Breast epithelium (tissue), 4 donors: ENCODE data around the gene C5orf46. TPM values are rescaled to one million over a fixed set of nuclear protein-coding genes. Genes with fewer than 3 reads are reported as not detected.

Experiments used
- DNase-seq, 2 donors: peaks; one replicate each; pipeline ENCODE4 v3.0.0-alpha.2; 2019; ENCODE audit warnings: low spot score in 2 of 2
- H3K27ac ChIP-seq, 2 donors: fragments of 200-600 bp; sonication (generic) in 1 of 2; one replicate each; pipeline ENCODE4 v1.5.1; 2016 to 2019; ENCODE audit warnings: mild to moderate bottlenecking in 1 of 2
- H3K27me3 ChIP-seq, 2 donors: fragments of 200-600 bp; sonication (generic) in 1 of 2; one replicate each; pipeline versions ENCODE4 v1.5.1 to v1.6.0; 2017 to 2019; ENCODE audit warnings: control low read depth in 1 of 2, mild to moderate bottlenecking in 1 of 2
- H3K36me3 ChIP-seq: fragments of 200-600 bp; one replicate; pipeline ENCODE4 v1.5.1; 2019
- H3K4me1 ChIP-seq, 2 donors: fragments of 200-600 bp; sonication (generic); one replicate each; pipeline ENCODE4 v1.5.1; 2016 to 2019; ENCODE audit warnings: control low read depth in 1 of 2
- H3K4me3 ChIP-seq, 3 donors: fragments of 200-600 bp; sonication (generic); 1 replicate in 2 of 3; 2 replicates in 1 of 3; pipeline ENCODE4 v1.5.1; 2016 to 2019; ENCODE audit warnings: mild to moderate bottlenecking in 3 of 3, moderate library complexity in 2 of 3
- H3K9me3 ChIP-seq, 2 donors: fragments of 200-600 bp; sonication (generic) in 1 of 2; one replicate each; pipeline ENCODE4 v1.5.1; 2016 to 2019; ENCODE audit warnings: control low read depth in 1 of 2
- POLR2A ChIP-seq: fragments of 450-650 bp; IDR thresholded peaks from one replicate; pipeline ENCODE4 v1.6.1; 2016; ENCODE audit warnings: antibody characterized with exemption, mild to moderate bottlenecking, moderate library complexity
- POLR2AphosphoS5 ChIP-seq, 3 donors: sonication (generic); formaldehyde crosslinking; IDR thresholded peaks; one replicate each; pipeline ENCODE4 v1.6.1; 2017; ENCODE audit warnings: antibody characterized with exemption in 3 of 3
- intact Hi-C: fragments of 100-400 bp; cut with DNase I; formaldehyde crosslinking; loops from one replicate; pipeline ENCODE4 v1.15.1; 2023; ENCODE audit warnings: low total_unique reads
- total RNA-seq, 3 donors: library from RNA; depleted of rRNA; stranded (reverse); fragments of >200 nt; gene quantifications; one replicate each; pipeline ENCODE4 v1.1.0, GENCODE V29; 2016
- TF ChIP-seq, protein P1 (sequence below), 3 donors: fragments of 450-650 bp; IDR thresholded peaks; one replicate each; pipeline ENCODE4 v1.5.1; 2016 to 2017; ENCODE audit warnings: antibody characterized with exemption in 3 of 3, mild to moderate bottlenecking in 3 of 3, moderate library complexity in 3 of 3

The C5orf46 gene
- total RNA-seq, 3 donors from 2014 or later: 5.2 to 9.4 TPM; not detected in 1

GRCh38 chr5:147911427-147911826 is 5.1 kb upstream of the C5orf46 start:
- intact Hi-C loops: no loop called here
- no peaks in the 10 kb centered on the region for H3K27me3 ChIP-seq
- peak overlapping the region in 1 of 2 donors; percentile 44 for H3K27ac ChIP-seq
- no peaks in the 10 kb centered on the region for H3K36me3 ChIP-seq
- peak; percentile 80 to 81 for DNase-seq
- no peak overlapping the region for H3K4me3 ChIP-seq
- peak in 1 of 3 donors; percentile 55 for TF ChIP-seq POLR2AphosphoS5 (IDR thresholded peaks at IDR 0.05)
- TF ChIP-seq, protein P1, sequence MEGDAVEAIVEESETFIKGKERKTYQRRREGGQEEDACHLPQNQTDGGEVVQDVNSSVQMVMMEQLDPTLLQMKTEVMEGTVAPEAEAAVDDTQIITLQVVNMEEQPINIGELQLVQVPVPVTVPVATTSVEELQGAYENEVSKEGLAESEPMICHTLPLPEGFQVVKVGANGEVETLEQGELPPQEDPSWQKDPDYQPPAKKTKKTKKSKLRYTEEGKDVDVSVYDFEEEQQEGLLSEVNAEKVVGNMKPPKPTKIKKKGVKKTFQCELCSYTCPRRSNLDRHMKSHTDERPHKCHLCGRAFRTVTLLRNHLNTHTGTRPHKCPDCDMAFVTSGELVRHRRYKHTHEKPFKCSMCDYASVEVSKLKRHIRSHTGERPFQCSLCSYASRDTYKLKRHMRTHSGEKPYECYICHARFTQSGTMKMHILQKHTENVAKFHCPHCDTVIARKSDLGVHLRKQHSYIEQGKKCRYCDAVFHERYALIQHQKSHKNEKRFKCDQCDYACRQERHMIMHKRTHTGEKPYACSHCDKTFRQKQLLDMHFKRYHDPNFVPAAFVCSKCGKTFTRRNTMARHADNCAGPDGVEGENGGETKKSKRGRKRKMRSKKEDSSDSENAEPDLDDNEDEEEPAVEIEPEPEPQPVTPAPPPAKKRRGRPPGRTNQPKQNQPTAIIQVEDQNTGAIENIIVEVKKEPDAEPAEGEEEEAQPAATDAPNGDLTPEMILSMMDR (IDR thresholded peaks at IDR 0.05): no peak
- H3K4me1 ChIP-seq: no peaks in the 10 kb centered on the region
- no peaks in the 10 kb centered on the region for H3K9me3 ChIP-seq

DNA sequence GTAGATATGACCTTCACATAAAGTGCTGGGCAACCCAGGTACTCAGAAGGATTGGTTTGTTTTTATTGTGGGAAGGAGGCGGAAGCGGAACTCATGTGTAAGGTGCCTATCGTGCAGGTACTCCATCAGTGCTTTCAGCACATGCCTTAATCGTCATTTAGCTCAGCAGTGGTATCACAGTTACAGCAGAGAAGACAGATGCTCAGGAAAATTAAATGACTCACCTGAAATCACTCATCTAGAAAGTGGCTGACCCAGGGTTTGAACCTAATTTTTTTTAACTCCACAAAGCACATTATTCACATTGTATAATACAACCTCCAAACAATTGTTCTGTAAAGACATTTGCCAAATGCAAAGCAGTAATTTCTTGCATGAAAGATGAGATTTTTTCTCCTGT is 2.2 kb downstream of the C5orf46 start:
- no peaks in the 10 kb centered on the region for H3K27me3 ChIP-seq
- TF ChIP-seq POLR2A (no peak), POLR2AphosphoS5 (IDR thresholded peaks at IDR 0.05) (no peak)
- TF ChIP-seq, protein P1 (IDR thresholded peaks at IDR 0.05): no peak
- H3K27ac ChIP-seq: no peak overlapping the region
- no peaks in the 10 kb centered on the region for H3K9me3 ChIP-seq
- DNase-seq: no peak
- no peaks in the 10 kb centered on the region for H3K36me3 ChIP-seq
- H3K4me3 ChIP-seq: no peak overlapping the region
- intact Hi-C loops: no loop called here
- H3K4me1 ChIP-seq: no peaks in the 10 kb centered on the region

- TF ChIP-seq, protein P1 (IDR thresholded peaks at IDR 0.05): no peak
- TF ChIP-seq POLR2AphosphoS5 (IDR thresholded peaks at IDR 0.05): no peak
- TF ChIP-seq POLR2A: no peak
- intact Hi-C loops: no loop called here
- DNase-seq: no peak
- Histone ChIP-seq H3K4me3 (no peak overlapping the region), H3K4me1 (no peaks in the 10 kb centered on the region), H3K27me3 (no peaks in the 10 kb centered on the region), H3K9me3 (no peaks in the 10 kb centered on the region), H3K36me3 (no peaks in the 10 kb centered on the region), H3K27ac (no peak overlapping the region)
These were observed 3.7 kb downstream of the C5orf46 start for GRCh38 chr5:147902609-147903115.

DNA sequence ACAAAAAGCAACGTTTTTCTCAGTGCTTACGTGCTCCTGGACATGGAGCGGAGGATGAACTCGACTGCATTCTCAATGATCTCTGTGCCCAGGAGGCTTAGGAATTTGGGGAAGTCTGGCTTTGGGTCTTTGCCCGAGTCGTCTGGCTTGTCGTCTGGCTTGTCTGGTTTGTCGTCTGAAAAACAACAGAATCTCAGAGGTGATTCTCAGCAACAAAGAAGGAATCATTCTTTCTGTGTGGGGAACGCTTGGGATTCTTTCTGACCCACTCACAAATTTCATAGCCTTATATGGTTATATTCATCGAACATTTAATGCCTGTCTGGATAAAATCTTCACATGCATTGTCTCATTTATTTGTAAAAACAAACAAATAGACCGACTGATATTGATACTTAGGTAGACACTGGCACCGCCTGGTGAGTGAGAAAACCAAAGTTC is 4.7 kb downstream of the C5orf46 start:
- peak in 1 of 2 donors; percentile 74 for DNase-seq
- intact Hi-C loops: no loop called here

GRCh38 chr5:147898875-147899401 is 7.4 kb downstream of the C5orf46 start:
- DNase-seq: no peak
- Histone ChIP-seq H3K4me1 (no peaks in the 10 kb centered on the region), H3K9me3 (no peaks in the 10 kb centered on the region), H3K27ac (no peak overlapping the region), H3K4me3 (no peak overlapping the region), H3K36me3 (no peaks in the 10 kb centered on the region), H3K27me3 (no peaks in the 10 kb centered on the region)
- intact Hi-C loops: no loop called here
- no peak for TF ChIP-seq POLR2AphosphoS5 (IDR thresholded peaks at IDR 0.05)
- TF ChIP-seq POLR2A: no peak
- TF ChIP-seq, protein P1 (IDR thresholded peaks at IDR 0.05): no peak

More for the DNA sequence above, 4.7 kb downstream of the C5orf46 start:
- H3K27ac ChIP-seq: peak overlapping the region; percentile 36 to 73
- H3K36me3 ChIP-seq: no peaks in the 10 kb centered on the region
- H3K4me1 ChIP-seq: no peaks in the 10 kb centered on the region
- H3K9me3 ChIP-seq: no peaks in the 10 kb centered on the region
- no peaks in the 10 kb centered on the region for H3K27me3 ChIP-seq
- no peak overlapping the region for H3K4me3 ChIP-seq
- TF ChIP-seq POLR2AphosphoS5 (IDR thresholded peaks at IDR 0.05): no peak
- TF ChIP-seq, protein P1 (IDR thresholded peaks at IDR 0.05): no peak
- no peak for TF ChIP-seq POLR2A
